Progenitor cell of endocrine pancreas (in vitro differentiated cells): ENCODE measurements around the gene FOXK1. TPM values are rescaled to one million over a fixed set of nuclear protein-coding genes. Genes with fewer than 3 reads are reported as not detected.
A peak's percentile ranks its signal among the peaks of the same experiment; 100 is the strongest.
"Not testable (repeated sequence)": the region's sequence is repeated elsewhere in the genome, so short reads cannot be mapped to it uniquely, and the experiment has no call there.

Experiments
- DNase-seq: peaks from one replicate; pipeline ENCODE4 v3.0.0; 2021; ENCODE audit warnings: low spot score; ENCODE audit not compliant: unreplicated experiment
- H3K27ac Mint-ChIP-seq: 2 replicates; pipeline ENCODE4 v1.8.0; 2021; ENCODE audit warnings: mild to moderate bottlenecking, moderate library complexity, mixed read lengths
- H3K27me3 Mint-ChIP-seq: 2 replicates; pipeline ENCODE4 v1.8.0; 2021; ENCODE audit warnings: mixed read lengths
- H3K36me3 Mint-ChIP-seq: 2 replicates; pipeline ENCODE4 v1.8.0; 2022; ENCODE audit warnings: mixed read lengths; ENCODE audit not compliant: insufficient read depth
- H3K4me1 Mint-ChIP-seq: 2 replicates; pipeline ENCODE4 v1.8.0; 2021; ENCODE audit warnings: low read depth, mixed read lengths
- H3K4me3 Mint-ChIP-seq: 2 replicates; pipeline ENCODE4 v1.8.0; 2021; ENCODE audit warnings: low read depth, mild to moderate bottlenecking, moderate library complexity, mixed read lengths
- H3K9me3 Mint-ChIP-seq: 2 replicates; pipeline ENCODE4 v1.8.0; 2021; ENCODE audit warnings: low read depth, mixed read lengths
- total RNA-seq: library from RNA; stranded (reverse); gene quantifications from 2 replicates; pipeline ENCODE4 v1.2.1, GENCODE V29; 2021
- TF ChIP-seq, protein P1 (sequence below): fragments of 200-600 bp; sonication (generic); IDR thresholded peaks from one replicate; pipeline ENCODE4 v1.5.0; 2021; ENCODE audit warnings: antibody characterized with exemption, mild to moderate bottlenecking; ENCODE audit not compliant: unreplicated experiment

The FOXK1 gene
- total RNA-seq, 1 donor from 2014 or later, result 47.6 TPM

DNA sequence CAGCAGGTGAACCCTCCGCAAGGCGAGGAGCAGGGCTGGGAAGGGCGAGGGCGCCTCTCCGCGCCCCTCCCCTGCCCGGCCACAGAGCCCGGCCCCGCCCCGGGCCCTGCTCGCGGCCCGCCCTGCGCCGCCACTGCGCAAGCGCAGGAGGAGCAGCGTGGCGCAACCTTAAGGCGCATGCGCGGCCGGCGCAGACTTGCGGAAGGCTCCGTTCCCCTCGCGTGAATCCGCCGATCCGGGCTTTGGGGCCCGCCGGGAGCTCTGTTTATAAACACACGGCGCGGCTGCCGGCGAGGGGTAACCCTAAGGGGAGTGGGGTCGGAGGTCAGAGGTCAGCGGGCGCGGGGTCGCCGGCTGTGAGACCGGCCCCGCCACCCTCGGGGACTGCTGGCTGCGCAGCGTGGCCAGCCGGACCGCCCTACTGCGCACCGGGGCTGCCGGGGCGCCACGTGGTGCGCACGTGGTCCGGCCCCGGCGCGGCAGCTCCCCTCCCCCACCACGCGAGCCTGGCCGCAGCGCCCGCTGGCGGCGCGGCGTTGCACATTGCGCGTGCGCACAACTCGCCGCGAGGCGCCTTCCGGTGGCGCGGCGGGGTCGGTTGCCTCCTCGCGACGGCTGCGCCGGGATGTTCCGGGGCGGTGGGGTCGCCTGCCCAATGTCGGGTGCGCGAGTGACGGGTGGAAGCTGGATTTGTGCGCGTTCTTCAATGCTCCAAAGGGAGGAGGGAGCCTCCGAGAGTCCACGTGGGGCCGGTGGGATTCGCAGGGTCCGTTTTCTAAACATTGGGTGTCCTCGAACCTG lies 40.2 kb upstream of the FOXK1 start:
- H3K9me3 Mint-ChIP-seq, result peaks cover 6% of the 10 kb centered on the region
- DNase-seq, result peak; percentile 93
- H3K36me3 Mint-ChIP-seq, result peaks cover 3% of the 10 kb centered on the region
- peaks cover 1% of the 10 kb centered on the region for H3K4me1 Mint-ChIP-seq
- peak overlapping the region; percentile 94 for H3K27ac Mint-ChIP-seq
- H3K4me3 Mint-ChIP-seq, result peak overlapping the region; percentile 79
- TF ChIP-seq, protein P1, sequence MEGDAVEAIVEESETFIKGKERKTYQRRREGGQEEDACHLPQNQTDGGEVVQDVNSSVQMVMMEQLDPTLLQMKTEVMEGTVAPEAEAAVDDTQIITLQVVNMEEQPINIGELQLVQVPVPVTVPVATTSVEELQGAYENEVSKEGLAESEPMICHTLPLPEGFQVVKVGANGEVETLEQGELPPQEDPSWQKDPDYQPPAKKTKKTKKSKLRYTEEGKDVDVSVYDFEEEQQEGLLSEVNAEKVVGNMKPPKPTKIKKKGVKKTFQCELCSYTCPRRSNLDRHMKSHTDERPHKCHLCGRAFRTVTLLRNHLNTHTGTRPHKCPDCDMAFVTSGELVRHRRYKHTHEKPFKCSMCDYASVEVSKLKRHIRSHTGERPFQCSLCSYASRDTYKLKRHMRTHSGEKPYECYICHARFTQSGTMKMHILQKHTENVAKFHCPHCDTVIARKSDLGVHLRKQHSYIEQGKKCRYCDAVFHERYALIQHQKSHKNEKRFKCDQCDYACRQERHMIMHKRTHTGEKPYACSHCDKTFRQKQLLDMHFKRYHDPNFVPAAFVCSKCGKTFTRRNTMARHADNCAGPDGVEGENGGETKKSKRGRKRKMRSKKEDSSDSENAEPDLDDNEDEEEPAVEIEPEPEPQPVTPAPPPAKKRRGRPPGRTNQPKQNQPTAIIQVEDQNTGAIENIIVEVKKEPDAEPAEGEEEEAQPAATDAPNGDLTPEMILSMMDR, result peak; percentile 47
- no peaks in the 10 kb centered on the region for H3K27me3 Mint-ChIP-seq

- peak overlapping the region; percentile 79 for H3K4me3 Mint-ChIP-seq
- no peak for DNase-seq
- peaks cover 6% of the 10 kb centered on the region for H3K9me3 Mint-ChIP-seq
- H3K27me3 Mint-ChIP-seq, result no peaks in the 10 kb centered on the region
- peak overlapping the region; percentile 94 for H3K27ac Mint-ChIP-seq
- peaks cover 1% of the 10 kb centered on the region for H3K4me1 Mint-ChIP-seq
- TF ChIP-seq, protein P1, result no peak
- H3K36me3 Mint-ChIP-seq, result peaks cover 3% of the 10 kb centered on the region
Measured at GRCh38 chr7:4642468-4643203, 39.5 kb upstream of the FOXK1 start.

DNA sequence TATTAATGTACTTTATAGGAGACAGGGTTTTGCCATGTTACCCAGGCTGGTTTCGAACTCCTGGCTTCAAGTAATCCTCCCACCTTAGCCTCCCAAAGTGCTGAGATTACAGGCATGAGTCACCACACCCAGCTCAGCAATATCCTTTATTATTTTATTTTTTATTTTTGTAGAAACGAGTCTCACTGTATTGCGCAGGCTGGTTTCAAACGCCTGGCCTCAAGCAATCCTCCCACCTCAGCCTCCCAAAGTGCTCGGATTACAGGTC lies 39.0 kb upstream of the FOXK1 start:
- peak overlapping the region; percentile 79 for H3K4me3 Mint-ChIP-seq
- H3K9me3 Mint-ChIP-seq, H3K27me3 Mint-ChIP-seq, DNase-seq, H3K27ac Mint-ChIP-seq, H3K36me3 Mint-ChIP-seq, H3K4me1 Mint-ChIP-seq: not testable (repeated sequence)

- no peak overlapping the region for H3K4me3 Mint-ChIP-seq
- no peak overlapping the region for H3K27ac Mint-ChIP-seq
- peaks cover 6% of the 10 kb centered on the region for H3K9me3 Mint-ChIP-seq
- no peak for DNase-seq
- peaks cover 3% of the 10 kb centered on the region for H3K36me3 Mint-ChIP-seq
- TF ChIP-seq, protein P1, result no peak
- peaks cover 3% of the 10 kb centered on the region for H3K4me1 Mint-ChIP-seq
- no peaks in the 10 kb centered on the region for H3K27me3 Mint-ChIP-seq
Measured at GRCh38 chr7:4645246-4645645, 36.8 kb upstream of the FOXK1 start.

- DNase-seq, result no peak
- H3K4me1 Mint-ChIP-seq, result peaks cover 20% of the 10 kb centered on the region
- H3K4me3 Mint-ChIP-seq, result no peak overlapping the region
- no peaks in the 10 kb centered on the region for H3K9me3 Mint-ChIP-seq
- H3K27me3 Mint-ChIP-seq, result no peaks in the 10 kb centered on the region
- no peaks in the 10 kb centered on the region for H3K36me3 Mint-ChIP-seq
- TF ChIP-seq, protein P1, result no peak
- H3K27ac Mint-ChIP-seq, result no peak overlapping the region
Measured at GRCh38 chr7:4648111-4648510, 34.0 kb upstream of the FOXK1 start.
